EH (cell line): ENCODE results near the gene BMAL1.
"Not testable (repeated sequence)": the region's sequence is repeated elsewhere in the genome, so short reads cannot be mapped to it uniquely, and the experiment has no call there.

Experiments used
- DNase-seq: peaks from one replicate; pipeline ENCODE4 v3.0.0-alpha.2; 2015; ENCODE audit warnings: low read depth

BMAL1 gene

GRCh38 chr11:13382751-13383150, 105.2 kb downstream of the BMAL1 start:
- no peak for DNase-seq

- peak; percentile 57 for DNase-seq
Observed at GRCh38 chr11:13384908-13385640, 107.5 kb downstream of the BMAL1 start.

GRCh38 chr11:13386567-13386966, 109.0 kb downstream of the BMAL1 start:
- DNase-seq, result no peak

- DNase-seq, result no peak
Observed at GRCh38 chr11:13388741-13389140, 111.2 kb downstream of the BMAL1 start.

GRCh38 chr11:13391217-13391616, 113.6 kb downstream of the BMAL1 start:
- DNase-seq, result no peak

- not testable (repeated sequence) for DNase-seq
Observed at GRCh38 chr11:13398335-13398734, 120.7 kb downstream of the BMAL1 start.

GRCh38 chr11:13405220-13405619, 127.6 kb downstream of the BMAL1 start:
- DNase-seq, result no peak

- peak; percentile 21 for DNase-seq
Observed at GRCh38 chr11:13415201-13415600, 137.6 kb downstream of the BMAL1 start.

- DNase-seq, result no peak
Observed at GRCh38 chr11:13421561-13421960, 144.0 kb downstream of the BMAL1 start.

GRCh38 chr11:13423372-13423771, 145.8 kb downstream of the BMAL1 start:
- DNase-seq, result no peak

- DNase-seq, result no peak
Observed at GRCh38 chr11:13427440-13427839, 149.8 kb downstream of the BMAL1 start.

GRCh38 chr11:13429288-13429687, 151.7 kb downstream of the BMAL1 start:
- DNase-seq, result no peak

- no peak for DNase-seq
Observed at GRCh38 chr11:13429836-13430235, 152.2 kb downstream of the BMAL1 start.

GRCh38 chr11:13433437-13433836, 155.8 kb downstream of the BMAL1 start:
- no peak for DNase-seq

- DNase-seq, result no peak
Observed at GRCh38 chr11:13434247-13435205, 156.9 kb downstream of the BMAL1 start.

- DNase-seq, result not testable (repeated sequence)
Observed at GRCh38 chr11:13436836-13437235, 159.2 kb downstream of the BMAL1 start.
